Activated CD4-positive, alpha-beta T cell treated with anti-CD3 and anti-CD28 coated beads for 36 hours (primary cell): ENCODE results near the gene SPACA4. TPM values are rescaled to one million over a fixed set of nuclear protein-coding genes. Genes with fewer than 3 reads are reported as not detected.

Experiments used
- ATAC-seq: fragments of 200-7000 bp; cut with Tn5 transposase; one replicate; pipeline ENCODE4 v1.10.0; 2021; ENCODE audit warnings: mild to moderate bottlenecking, moderate library complexity
- CTCF ChIA-PET: fragments of 350-600 bp; sonication (Branson Sonifier 250); formaldehyde crosslinking; loops from one replicate; lab custom pipeline; 2021; ENCODE audit warnings: antibody characterized with exemption; lab: Charles Lee
- POLR2A ChIA-PET: fragments of 350-600 bp; sonication (Branson Sonifier 250); formaldehyde crosslinking; loops from one replicate; lab custom pipeline; 2021; ENCODE audit warnings: antibody characterized with exemption, inconsistent platforms; lab: Charles Lee
- DNase-seq: peaks from one replicate; pipeline ENCODE4 v3.0.0-alpha.2; 2020
- H3K27ac Mint-ChIP-seq: one replicate; pipeline ENCODE4 v1.8.0; 2021; ENCODE audit warnings: mixed read lengths
- H3K27me3 Mint-ChIP-seq: one replicate; pipeline ENCODE4 v1.8.0; 2021; ENCODE audit warnings: mixed read lengths
- H3K36me3 Mint-ChIP-seq: one replicate; pipeline ENCODE4 v1.8.0; 2021; ENCODE audit warnings: low read depth, mixed read lengths
- H3K4me1 Mint-ChIP-seq: one replicate; pipeline ENCODE4 v1.8.0; 2021; ENCODE audit warnings: mixed read lengths
- H3K4me3 Mint-ChIP-seq: one replicate; pipeline ENCODE4 v1.8.0; 2021; ENCODE audit warnings: mild to moderate bottlenecking, moderate library complexity, mixed read lengths
- H3K9me3 Mint-ChIP-seq: one replicate; pipeline ENCODE4 v1.8.0; 2021; ENCODE audit warnings: low read depth, mixed read lengths
- intact Hi-C, 2 experiments: fragments of 100-400 bp; cut with DNase I in 1 of 2; cut with micrococcal nuclease in 1 of 2; formaldehyde crosslinking; loops; one replicate each; pipeline versions ENCODE4 v1.14.2 to v1.15.1; 2022 to 2024; cut with DNase I, micrococcal nuclease
- total RNA-seq, 2 experiments: library from RNA; stranded (reverse); gene quantifications; one replicate each; pipeline ENCODE4 v1.2.3, GENCODE V29; 2021

The SPACA4 gene
- total RNA-seq, 2 experiments from 2014 or later, result not detected

DNA sequence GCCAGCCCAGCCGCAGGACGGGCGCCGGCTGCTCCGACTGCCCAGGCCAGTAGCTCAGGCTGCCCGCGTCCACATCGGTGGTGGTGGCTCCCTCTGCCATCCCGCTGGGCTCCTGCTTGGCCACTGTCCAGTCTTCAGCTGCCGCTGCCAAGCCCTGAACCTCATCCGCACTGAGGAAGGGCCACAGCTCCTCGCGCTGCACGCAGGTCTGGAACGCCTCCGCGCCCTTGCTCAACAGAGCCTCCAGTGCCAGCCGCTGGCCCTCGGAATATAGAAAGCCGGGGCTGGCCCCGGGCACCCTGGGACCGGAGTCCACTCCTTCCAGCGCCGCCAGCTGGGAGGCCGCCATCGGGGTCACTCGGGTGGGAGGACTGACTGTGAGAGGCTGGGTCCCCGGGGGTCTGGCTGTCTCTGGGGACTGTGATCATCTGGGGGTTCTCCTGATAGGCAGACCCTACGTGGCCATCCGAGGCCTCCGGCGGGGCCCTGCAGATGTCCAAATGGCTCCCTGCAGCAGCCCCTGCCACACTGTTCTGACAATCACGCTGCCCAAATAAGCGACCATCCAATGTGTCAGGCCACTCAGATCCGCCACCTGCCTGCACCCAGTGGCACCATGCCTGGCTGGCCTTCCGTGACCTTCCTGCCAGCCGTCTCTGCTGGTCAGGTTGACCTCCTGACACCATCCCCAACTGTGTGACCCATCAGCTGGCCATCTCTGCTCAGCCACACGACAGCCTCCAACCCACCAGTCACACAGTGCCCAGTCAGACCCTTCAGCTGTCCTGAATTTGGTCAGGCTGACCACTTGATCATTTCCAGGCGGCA is 6.7 kb downstream of the SPACA4 start:
- Mint-ChIP-seq H3K4me3 (no peak overlapping the region), H3K4me1 (peaks cover 24% of the 10 kb centered on the region), H3K9me3 (no peaks in the 10 kb centered on the region), H3K36me3 (peaks cover 32% of the 10 kb centered on the region), H3K27me3 (no peaks in the 10 kb centered on the region), H3K27ac (no peak overlapping the region)
- intact Hi-C loops, result no loop called here
- POLR2A ChIA-PET, result interaction anchor here (0.7 to 2.4 kb wide), 3 partner anchors 8 to 18 kb away, joined by 3 to 7 read pairs (median 4); no protein-coding TSS in a partner anchor
- ATAC-seq (no peak), DNase-seq (no peak)
- CTCF ChIA-PET, result interaction anchor here (0.5 kb wide), 1 partner anchor 213 kb away, joined by 3 read pairs; no protein-coding TSS in a partner anchor

DNA sequence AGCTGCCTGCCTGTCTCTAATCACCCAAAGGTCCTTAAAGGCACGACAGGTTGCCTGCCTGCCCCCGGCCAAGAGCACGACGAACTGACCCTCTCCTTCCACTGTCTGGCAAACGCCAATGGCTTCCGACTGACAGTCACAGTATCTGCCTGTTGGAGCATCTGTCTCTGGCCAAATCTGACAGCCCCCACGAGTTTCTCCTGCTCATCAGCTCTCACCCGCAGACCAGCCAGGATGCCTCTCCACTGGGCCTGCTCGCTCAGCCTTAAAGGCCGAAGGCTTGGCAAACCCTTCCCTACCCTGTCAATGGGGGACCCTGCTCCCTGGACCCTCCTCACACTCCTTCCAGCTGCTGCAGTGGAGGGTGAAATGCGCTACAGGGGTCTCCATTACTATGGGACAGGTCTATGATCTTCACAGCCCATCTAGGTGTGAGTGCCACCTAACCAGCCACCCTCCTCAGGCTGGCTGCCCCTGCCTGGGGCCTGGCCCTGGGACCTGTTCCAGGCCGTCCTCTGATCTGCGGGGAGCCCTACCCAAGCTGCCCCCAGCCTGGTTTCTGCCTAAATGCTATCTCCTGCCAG is 7.4 kb downstream of the SPACA4 start:
- Mint-ChIP-seq H3K4me1 (peaks cover 21% of the 10 kb centered on the region), H3K27ac (peak overlapping the region; percentile 25), H3K36me3 (peaks cover 38% of the 10 kb centered on the region), H3K9me3 (no peaks in the 10 kb centered on the region), H3K27me3 (no peaks in the 10 kb centered on the region), H3K4me3 (no peak overlapping the region)
- no peak for ATAC-seq
- POLR2A ChIA-PET, result interaction anchor here (0.6 to 2.4 kb wide), 4 partner anchors 8 to 112 kb away, joined by 3 to 7 read pairs (median 4); no protein-coding TSS in a partner anchor
- CTCF ChIA-PET, result interaction anchor here (0.5 to 0.7 kb wide), 3 partner anchors 99 to 343 kb away, joined by 3 to 4 read pairs (median 4); no protein-coding TSS in a partner anchor
- intact Hi-C loops, result no loop called here
- no peak for DNase-seq

DNA sequence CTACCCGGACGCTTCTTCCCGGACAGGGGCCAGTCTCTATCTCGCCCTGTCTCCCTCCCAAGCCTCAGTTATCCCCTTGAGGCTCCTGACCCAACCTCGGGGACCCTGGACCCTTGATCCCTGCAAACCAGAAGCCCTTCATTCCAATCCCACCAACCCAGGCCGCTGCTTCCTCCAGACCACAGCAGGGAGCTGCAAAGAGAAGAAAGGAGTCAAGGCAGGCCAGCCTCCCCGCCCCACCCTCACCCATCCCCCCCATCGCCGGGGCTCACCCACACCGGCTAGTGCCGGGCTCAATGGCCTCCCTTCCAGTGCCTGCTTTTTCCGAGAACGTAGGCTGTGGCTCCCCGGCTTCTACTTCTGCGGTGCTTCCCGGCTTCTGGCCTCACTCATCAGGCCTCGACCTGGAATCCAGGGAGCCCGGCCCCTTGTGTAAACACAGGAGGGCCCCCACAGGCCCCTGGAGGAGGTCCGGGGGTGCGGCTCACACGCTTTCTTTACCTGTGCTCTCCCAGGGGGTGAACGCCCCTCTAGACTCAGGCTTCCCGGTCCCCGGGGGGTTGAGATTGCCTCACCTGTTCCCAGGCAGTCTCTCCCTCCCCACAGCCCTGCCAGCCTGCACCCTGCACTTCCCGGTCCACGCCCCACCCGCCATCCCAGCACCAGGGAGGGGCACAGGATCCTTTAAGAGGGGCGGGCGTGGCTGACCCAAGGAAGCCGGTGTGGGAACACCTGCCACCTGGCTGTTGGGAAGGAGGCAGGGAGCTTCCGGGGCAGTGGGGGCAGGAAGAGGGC is 8.1 kb downstream of the SPACA4 start, which contains the start of gene FAM83E:
FAM83E (minus strand) TSS at position 641 of the 795 bp plus-strand sequence. CDS start 1,704 bp downstream, outside the sequence.
- no peaks in the 10 kb centered on the region for H3K9me3 Mint-ChIP-seq
- peak within 1 kb of the TSS; percentile 6 for H3K4me3 Mint-ChIP-seq
- ChIA-PET CTCF (interaction anchor here (0.6 to 0.7 kb wide), 2 partner anchors 98 to 343 kb away, joined by 4 read pairs; no protein-coding TSS in a partner anchor), POLR2A (interaction anchor here (0.6 to 2.4 kb wide), 7 partner anchors 9 to 121 kb away, joined by 3 to 7 read pairs (median 4); no protein-coding TSS in a partner anchor)
- ATAC-seq (no peak), DNase-seq (peak; percentile 42)
- no peaks in the 10 kb centered on the region for H3K27me3 Mint-ChIP-seq
- intact Hi-C loops, result no loop called here
- peaks cover 40% of the 10 kb centered on the region for H3K36me3 Mint-ChIP-seq
- H3K27ac Mint-ChIP-seq, result peak within 1 kb of the TSS; percentile 25
- H3K4me1 Mint-ChIP-seq, result peaks cover 22% of the 10 kb centered on the region

DNA sequence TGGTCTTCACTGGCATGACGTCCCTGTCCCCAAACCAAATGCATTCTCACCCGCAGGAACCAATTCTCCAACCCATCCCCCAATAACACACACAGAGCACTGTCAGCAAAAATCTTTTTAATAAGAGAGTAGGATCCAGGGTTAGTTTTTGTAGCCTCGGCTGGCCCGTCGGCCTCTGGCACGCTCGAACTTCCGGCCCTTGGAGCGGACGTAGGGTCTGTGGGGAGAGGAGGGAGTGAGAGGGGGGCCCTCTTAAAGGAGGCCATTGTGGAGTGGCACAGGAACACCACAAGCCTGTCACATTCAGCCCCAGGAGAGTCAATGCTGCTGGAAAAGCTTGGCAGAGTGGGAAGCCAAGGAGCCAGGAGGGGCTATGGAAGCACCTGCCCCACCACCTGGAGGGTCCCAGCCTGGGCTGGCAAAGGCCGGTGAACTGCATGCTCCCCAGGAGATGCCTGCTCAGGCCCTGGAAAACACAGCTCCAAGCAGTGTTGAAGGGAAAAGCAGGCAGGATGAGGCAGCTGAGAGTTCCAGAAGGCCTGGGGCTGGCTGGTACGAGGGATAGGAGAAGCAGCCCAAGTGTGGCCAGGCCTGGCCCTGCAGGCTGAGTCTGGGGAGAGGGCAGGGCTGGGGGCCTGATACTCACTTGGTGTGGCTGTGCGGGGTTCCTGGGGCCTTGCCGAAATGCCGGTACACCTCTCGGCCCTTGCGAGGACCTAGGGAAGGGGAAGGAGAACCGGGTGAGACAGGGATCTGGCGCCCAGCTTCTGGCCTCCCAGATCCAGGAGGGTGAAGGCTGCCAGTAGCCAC is 8.9 kb downstream of the SPACA4 start:
- intact Hi-C loops, result no loop called here
- DNase-seq, result no peak
- Mint-ChIP-seq H3K36me3 (peaks cover 47% of the 10 kb centered on the region), H3K4me3 (peak overlapping the region; percentile 6), H3K27me3 (no peaks in the 10 kb centered on the region), H3K27ac (peak overlapping the region; percentile 13), H3K4me1 (peaks cover 30% of the 10 kb centered on the region), H3K9me3 (no peaks in the 10 kb centered on the region)
- ChIA-PET CTCF (no interaction called here), POLR2A (interaction anchor here (0.6 to 1.5 kb wide), 6 partner anchors 9 to 122 kb away, joined by 3 to 5 read pairs (median 3); no protein-coding TSS in a partner anchor)
- no peak for ATAC-seq

DNA sequence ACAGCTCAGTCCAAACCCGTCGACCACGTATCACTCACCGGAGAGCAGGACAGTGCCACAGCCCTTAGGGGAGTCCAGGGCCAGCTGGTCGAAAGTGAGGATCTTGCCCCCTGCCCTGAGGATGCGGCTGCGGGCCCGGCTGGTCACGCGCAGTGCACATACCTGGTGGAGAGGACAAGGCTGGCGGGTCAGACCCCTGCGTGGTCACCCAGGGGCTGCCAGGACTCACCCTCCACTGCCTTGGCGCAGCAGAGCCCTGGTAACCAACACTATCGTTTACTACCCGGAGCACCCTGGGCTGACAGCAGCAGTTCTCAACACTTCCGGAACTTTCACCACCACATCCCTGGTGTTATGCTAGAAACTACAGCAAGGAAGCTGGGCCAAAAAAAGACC is 9.5 kb downstream of the SPACA4 start:
- ATAC-seq, result no peak
- no peaks in the 10 kb centered on the region for H3K27me3 Mint-ChIP-seq
- intact Hi-C loops, result no loop called here
- H3K4me1 Mint-ChIP-seq, result peaks cover 30% of the 10 kb centered on the region
- POLR2A ChIA-PET, result interaction anchor here (0.7 to 1.5 kb wide), 8 partner anchors 8 to 505 kb away, joined by 3 to 6 read pairs (median 3); partner anchors contain the start of gene PLA2G4C
- H3K9me3 Mint-ChIP-seq, result no peaks in the 10 kb centered on the region
- H3K4me3 Mint-ChIP-seq, result peak overlapping the region; percentile 94
- peak overlapping the region; percentile 97 for H3K27ac Mint-ChIP-seq
- CTCF ChIA-PET, result interaction anchor here (0.5 kb wide), 1 partner anchor 26 kb away, joined by 3 read pairs; no protein-coding TSS in a partner anchor
- peaks cover 47% of the 10 kb centered on the region for H3K36me3 Mint-ChIP-seq
- no peak for DNase-seq

DNA sequence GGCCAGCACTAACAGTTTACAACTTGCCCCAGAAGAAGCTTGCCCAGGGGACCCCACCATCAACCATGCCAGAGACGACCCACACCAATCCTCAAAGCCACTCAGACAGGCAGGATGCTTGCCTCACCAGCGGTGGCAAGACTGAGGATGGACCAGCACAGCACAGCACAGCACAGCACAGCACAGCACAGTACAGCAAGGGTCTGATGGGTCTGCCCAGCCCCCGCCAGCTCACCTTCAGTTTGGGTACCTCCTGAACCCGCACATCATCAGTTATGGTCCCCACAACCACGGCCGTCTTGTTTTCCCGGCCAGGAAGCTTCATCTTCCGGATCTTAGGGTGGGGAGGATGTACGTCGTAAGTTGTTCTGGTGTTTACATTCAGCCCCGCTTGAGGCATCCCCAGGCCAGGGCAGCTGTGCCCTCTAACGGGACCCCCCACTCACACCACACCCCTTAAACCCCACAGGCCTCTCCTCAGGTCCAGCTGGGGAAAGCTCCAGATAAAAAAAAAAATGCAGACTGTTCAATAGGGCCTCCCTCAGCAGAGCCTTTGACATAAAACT is 10.0 kb downstream of the SPACA4 start:
- H3K27ac Mint-ChIP-seq, result peak overlapping the region; percentile 97
- peaks cover 50% of the 10 kb centered on the region for H3K36me3 Mint-ChIP-seq
- no peaks in the 10 kb centered on the region for H3K9me3 Mint-ChIP-seq
- no peak for DNase-seq
- ChIA-PET POLR2A (interaction anchor here (0.6 to 1.4 kb wide), 8 partner anchors 8 to 506 kb away, joined by 3 to 6 read pairs (median 3); partner anchors contain the start of gene PLA2G4C), CTCF (interaction anchor here (0.5 kb wide), 1 partner anchor 26 kb away, joined by 3 read pairs; no protein-coding TSS in a partner anchor)
- peak overlapping the region; percentile 94 for H3K4me3 Mint-ChIP-seq
- H3K4me1 Mint-ChIP-seq, result peaks cover 32% of the 10 kb centered on the region
- ATAC-seq, result no peak
- intact Hi-C loops, result no loop called here
- no peaks in the 10 kb centered on the region for H3K27me3 Mint-ChIP-seq

DNA sequence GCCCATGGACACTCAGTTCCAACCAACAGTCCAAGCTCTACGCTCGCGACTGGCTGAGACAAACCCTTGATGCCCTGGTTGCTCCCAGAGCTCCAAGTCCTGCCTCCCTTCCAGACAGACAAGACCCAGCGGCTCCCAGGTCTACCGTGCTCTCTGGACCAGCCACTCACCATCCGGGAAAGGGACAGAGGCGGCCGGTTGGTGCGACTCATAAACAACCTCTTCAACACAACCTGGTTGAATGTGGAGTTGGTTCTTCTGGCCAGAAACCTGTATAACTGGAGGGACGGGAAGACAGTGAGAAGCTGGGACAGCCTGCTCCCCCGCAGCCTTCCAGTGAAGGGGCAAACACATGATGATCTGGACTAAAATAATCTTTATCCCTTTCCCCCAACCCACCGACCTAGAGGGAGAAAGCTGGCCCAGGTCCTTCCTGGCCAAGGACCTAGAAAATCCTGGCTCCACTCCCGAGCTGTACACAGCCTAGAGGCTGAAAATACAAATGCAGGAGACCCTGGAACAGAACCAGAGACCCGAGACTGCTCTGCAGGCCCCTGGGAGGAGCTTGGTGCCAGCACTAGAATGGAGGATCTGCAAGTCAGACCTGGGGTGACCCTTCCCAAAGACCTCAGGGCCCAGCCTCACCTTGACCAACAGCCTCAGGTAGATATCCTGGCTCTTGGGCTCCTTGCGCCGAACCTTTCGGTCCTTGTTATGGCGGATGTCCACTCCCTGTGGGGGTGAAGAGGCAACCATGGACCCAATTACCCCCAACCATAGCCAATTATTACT is 10.8 kb downstream of the SPACA4 start:
- no peak for ATAC-seq
- Mint-ChIP-seq H3K4me3 (peak overlapping the region; percentile 94), H3K27ac (peak overlapping the region; percentile 97), H3K4me1 (peaks cover 37% of the 10 kb centered on the region), H3K36me3 (peaks cover 55% of the 10 kb centered on the region), H3K27me3 (no peaks in the 10 kb centered on the region), H3K9me3 (no peaks in the 10 kb centered on the region)
- ChIA-PET CTCF (interaction anchor here (0.6 kb wide), 1 partner anchor 225 kb away, joined by 3 read pairs; no protein-coding TSS in a partner anchor), POLR2A (interaction anchor here (0.5 to 1.3 kb wide), 6 partner anchors 9 to 198 kb away, joined by 3 to 6 read pairs (median 3); no protein-coding TSS in a partner anchor)
- intact Hi-C loops, result no loop called here
- DNase-seq, result no peak

DNA sequence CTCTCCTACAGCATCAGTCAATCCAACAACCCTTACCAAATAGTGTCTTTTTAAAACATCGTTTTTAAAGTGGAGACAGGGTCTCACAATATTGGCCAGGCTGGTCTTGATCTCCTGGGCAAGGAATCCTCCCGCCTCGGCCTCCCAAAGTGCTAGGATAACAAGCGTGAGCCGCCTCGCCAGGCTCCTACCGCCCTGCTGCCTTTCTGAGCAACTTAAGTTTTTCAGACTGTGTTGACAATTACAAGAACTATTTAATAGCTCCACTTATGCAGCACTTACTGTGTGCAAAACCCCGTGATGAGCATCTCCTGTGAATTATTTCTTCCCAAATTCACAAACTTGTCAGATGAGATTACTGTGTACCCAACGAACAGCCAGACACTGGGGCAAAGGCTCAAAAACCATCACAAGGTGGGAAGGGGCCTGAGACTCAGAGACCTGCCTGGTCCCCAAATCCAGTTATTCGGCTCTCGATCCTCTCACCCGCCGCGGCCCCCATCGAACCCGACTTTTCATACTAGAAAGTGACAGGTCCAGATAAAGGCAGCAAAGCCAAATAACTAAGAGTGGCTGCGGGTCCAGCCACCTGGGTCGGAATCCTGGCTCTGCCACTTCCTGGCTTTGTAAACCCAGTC is 11.9 kb downstream of the SPACA4 start:
- ATAC-seq (no peak), DNase-seq (no peak)
- Mint-ChIP-seq H3K27ac (peak overlapping the region; percentile 97), H3K27me3 (no peaks in the 10 kb centered on the region), H3K4me1 (peaks cover 42% of the 10 kb centered on the region), H3K4me3 (peak overlapping the region; percentile 94), H3K9me3 (no peaks in the 10 kb centered on the region), H3K36me3 (peaks cover 59% of the 10 kb centered on the region)
- intact Hi-C loops, result loop anchor here in 1 of 2 experiments (2.0 kb wide), 1 partner anchor 108 kb away; the partner anchor contains the start of gene LMTK3
- ChIA-PET POLR2A (interaction anchor here (1.0 to 1.3 kb wide), 11 partner anchors 10 to 255 kb away, joined by 3 to 9 read pairs (median 4); partner anchors contain the start of genes CA11, DBP, SYNGR4 and TMEM143), CTCF (interaction anchor here (0.6 to 1.9 kb wide), 3 partner anchors 10 to 375 kb away, joined by 3 to 7 read pairs (median 4); partner anchors contain the start of gene RUVBL2)
